ENCODE measurements around the gene PPM1G.

GRCh38 chr2:27445155-27445554 is 35.8 kb upstream of the PPM1G start:
- TF ChIP-seq CTCF (IDR thresholded peaks at IDR 0.05 in 8 of 11, conservative IDR thresholded peaks at IDR 0.05 in 3 of 11) (no peak), POLR2A (IDR thresholded peaks at IDR 0.05) (no peak)
